AG09319 (cell line): ENCODE measurements around the gene CKM.

ENCODE experiments used
- DNase-seq: peaks from one replicate; pipeline ENCODE4 v3.0.0-alpha.2; 2010; ENCODE audit warnings: low read depth; ENCODE audit errors: extremely low read depth
- TF ChIP-seq, protein P1 (sequence below): IDR thresholded peaks from 2 replicates; pipeline ENCODE4 v1.5.1; 2011; ENCODE audit warnings: low read depth, mild to moderate bottlenecking, inconsistent platforms, low read length, moderate library complexity

The CKM gene

DNA sequence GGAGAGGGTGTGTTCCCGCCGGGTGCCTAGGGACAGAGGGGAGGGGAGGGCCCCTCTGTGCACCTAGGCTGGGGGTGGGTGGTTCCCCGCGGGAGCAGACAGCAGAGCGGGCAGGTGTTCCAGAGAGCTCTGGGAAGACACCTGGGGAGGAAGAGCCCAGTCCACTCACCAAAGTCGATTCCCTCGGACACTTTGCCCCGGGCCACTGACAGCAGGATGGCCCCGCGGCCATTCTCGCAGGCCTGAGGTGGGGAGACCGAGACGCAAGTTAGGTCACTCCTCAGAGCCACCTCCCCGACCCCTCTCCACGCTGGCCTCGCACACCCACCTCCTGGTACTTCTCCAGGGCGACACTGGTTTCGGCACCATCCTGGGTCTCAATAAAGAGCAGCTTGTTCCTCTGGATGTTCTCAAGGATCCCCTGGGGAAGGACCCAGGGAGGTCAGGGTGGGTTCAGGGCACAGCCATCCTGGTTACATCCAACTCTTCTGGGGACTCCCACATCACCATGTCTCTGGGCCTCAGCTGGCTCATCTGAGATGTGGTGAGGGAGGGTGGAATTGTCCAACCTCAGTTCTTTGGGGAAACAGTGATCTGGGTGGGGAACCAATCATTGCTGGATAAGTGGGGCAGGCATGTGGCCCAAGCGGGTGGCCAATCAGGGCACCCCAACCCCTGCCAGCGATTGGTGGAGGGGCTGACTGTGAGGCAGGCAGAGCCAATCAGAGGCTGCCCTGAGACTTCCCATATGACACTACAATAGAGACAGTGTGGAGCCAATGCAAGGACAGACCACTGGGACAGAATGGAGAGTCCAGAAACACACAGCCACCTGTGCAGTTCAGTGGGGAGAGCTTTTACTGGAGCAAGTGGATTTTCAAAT, 30.5 kb upstream of the CKM start:
- TF ChIP-seq, protein P1, sequence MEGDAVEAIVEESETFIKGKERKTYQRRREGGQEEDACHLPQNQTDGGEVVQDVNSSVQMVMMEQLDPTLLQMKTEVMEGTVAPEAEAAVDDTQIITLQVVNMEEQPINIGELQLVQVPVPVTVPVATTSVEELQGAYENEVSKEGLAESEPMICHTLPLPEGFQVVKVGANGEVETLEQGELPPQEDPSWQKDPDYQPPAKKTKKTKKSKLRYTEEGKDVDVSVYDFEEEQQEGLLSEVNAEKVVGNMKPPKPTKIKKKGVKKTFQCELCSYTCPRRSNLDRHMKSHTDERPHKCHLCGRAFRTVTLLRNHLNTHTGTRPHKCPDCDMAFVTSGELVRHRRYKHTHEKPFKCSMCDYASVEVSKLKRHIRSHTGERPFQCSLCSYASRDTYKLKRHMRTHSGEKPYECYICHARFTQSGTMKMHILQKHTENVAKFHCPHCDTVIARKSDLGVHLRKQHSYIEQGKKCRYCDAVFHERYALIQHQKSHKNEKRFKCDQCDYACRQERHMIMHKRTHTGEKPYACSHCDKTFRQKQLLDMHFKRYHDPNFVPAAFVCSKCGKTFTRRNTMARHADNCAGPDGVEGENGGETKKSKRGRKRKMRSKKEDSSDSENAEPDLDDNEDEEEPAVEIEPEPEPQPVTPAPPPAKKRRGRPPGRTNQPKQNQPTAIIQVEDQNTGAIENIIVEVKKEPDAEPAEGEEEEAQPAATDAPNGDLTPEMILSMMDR, result no peak
- no peak for DNase-seq

DNA sequence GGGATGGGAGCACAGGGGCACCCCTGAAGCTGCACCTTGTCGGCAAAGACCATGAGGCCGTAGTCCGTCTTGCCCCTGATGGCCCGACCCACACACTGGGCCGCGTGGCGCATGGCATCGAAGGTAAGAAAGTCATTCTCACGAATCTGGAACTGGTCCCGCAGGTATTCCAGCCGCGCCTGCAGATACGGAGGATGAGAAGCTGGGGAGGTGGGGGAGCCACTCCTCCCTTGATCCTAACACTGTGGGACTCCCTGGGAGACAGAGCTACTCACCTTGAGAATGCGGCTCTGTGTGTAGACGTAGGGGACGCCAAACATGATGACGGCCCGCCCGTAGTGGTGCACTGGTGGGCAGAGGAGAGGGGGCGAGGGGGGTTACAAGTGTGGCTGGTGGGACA, 29.8 kb upstream of the CKM start:
- TF ChIP-seq, protein P1, result no peak
- DNase-seq, result no peak

DNA sequence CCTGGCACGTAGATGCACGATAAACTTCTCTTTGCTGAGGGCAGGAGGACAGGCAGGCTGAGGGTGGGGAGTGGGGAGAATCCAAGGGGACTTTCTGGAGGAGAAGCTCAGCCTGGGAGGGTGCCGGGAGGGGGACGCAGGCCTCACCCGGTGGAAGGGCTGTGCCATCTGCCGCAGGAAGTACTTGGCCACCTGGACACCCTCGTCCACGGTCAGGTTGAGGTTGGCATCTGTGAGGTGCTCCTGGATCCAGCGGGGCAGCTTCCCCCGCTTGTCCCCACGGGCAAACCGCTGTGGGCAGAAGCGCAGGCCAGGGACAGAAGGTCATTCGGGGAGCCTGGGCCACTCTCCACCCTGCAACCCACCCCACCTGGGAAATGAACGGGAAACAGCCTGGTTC, 29.4 kb upstream of the CKM start:
- no peak for DNase-seq
- TF ChIP-seq, protein P1, result no peak

DNA sequence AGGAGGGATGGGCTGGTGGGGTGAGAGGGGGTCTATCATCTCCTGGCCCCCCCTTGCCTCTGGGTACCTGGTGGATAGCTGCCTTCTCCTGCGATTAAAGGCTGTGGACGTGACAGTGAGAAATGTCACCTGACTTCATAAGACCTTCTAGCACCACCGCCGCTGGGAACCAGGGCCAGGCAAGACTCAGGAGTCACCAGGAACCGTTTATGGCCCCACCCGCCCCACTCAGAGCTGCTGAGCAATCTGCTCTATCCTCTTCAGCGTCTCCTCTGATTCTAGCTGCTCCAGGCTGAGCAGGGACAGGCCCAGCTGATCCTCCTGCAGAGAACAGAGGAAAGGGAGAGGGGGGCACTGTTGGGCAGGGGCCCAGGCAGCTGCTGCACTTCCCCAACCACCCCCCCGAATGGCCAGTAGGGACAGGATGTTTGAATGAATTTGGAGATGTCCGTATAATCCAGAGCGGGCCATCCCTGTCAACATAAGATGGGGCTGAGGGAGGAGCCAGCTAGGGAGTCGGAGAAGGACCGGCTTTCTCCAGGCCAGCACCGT, 28.8 kb upstream of the CKM start:
- TF ChIP-seq, protein P1, result no peak
- no peak for DNase-seq

DNA sequence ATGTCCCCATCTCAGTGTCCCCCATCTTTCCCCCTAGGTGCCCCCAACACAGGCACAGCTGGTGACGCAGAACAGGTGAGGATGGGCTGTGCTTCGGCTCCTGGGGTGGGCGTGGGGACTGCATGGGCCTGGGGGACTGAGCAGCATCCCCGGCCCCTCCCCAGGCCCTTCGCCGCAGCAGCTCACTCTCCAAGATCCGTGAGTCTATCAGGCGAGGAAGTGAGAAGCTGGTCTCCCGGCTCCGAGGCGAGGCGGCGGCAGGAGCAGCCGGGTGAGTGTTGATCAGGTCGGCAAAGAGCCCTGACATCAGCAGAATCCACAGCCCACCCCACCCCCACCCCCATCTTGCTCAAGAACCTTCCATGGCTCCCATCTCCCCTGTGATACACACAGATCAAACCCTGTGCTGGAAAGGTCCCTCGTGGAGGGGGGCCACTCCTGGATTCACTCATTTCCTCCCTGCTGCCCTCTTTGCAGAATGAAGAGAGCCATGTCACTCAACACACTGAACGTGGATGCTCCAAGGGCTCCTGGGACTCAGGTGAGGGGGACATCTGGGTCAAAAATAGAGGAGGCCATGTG, 27.9 kb upstream of the CKM start:
- TF ChIP-seq, protein P1, result no peak
- DNase-seq, result no peak

DNA sequence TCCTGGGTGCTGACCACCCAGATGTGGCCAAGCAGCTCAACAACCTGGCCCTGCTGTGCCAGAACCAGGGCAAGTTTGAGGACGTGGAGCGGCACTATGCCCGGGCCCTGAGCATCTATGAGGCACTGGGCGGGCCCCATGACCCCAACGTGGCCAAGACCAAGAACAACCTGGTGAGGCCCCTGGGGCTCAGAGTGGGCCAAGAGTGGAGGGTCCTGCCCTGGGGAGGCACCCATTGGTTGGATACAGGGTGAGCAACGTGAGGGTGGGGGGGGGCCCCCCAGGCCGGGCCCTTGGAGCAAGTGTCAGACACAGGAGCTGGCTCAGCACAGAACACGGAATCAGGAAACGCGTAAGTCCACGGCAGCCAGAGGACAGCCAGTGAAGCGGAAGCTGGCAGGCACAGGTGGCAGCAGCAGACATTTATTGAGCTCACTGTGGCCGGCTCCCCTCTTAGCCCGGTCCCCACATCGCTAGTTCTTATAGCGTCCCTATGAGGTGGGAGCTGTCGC, 26.8 kb upstream of the CKM start:
- TF ChIP-seq, protein P1, result no peak
- DNase-seq, result no peak

DNA sequence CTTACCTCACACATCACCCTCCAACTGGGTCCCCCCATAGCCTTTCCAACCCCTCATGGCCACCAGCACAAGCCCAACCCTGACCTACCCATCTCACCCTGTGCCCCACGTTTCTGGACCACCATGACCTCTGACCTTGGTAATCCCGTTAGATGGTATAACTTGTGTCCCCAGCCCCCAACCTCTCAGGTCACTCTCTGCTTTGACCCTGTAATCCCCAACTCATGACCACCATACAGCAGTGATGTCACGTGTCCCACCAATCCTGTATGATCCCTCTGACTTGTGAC, 26.4 kb upstream of the CKM start:
- TF ChIP-seq, protein P1, result no peak
- DNase-seq, result no peak
